WI38 (cell line): ENCODE measurements around the gene P2RX3.

Experiments used
- H3K4me3 ChIP-seq: 2 replicates; pipeline ENCODE4 v1.5.1; 2011; ENCODE audit warnings: low read depth, mild to moderate bottlenecking, control low read depth, low read length
- TF ChIP-seq, protein P1 (sequence below): IDR thresholded peaks from 2 replicates; pipeline ENCODE4 v1.5.1; 2012; ENCODE audit warnings: low read depth, mild to moderate bottlenecking, control low read depth, low read length

The P2RX3 gene

GRCh38 chr11:57406337-57406904, 68.3 kb downstream of the P2RX3 start:
- TF ChIP-seq, protein P1, sequence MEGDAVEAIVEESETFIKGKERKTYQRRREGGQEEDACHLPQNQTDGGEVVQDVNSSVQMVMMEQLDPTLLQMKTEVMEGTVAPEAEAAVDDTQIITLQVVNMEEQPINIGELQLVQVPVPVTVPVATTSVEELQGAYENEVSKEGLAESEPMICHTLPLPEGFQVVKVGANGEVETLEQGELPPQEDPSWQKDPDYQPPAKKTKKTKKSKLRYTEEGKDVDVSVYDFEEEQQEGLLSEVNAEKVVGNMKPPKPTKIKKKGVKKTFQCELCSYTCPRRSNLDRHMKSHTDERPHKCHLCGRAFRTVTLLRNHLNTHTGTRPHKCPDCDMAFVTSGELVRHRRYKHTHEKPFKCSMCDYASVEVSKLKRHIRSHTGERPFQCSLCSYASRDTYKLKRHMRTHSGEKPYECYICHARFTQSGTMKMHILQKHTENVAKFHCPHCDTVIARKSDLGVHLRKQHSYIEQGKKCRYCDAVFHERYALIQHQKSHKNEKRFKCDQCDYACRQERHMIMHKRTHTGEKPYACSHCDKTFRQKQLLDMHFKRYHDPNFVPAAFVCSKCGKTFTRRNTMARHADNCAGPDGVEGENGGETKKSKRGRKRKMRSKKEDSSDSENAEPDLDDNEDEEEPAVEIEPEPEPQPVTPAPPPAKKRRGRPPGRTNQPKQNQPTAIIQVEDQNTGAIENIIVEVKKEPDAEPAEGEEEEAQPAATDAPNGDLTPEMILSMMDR = no peak
- no peak overlapping the region for H3K4me3 ChIP-seq

GRCh38 chr11:57407010-57407920, 69.1 kb downstream of the P2RX3 start:
- TF ChIP-seq, protein P1 = no peak
- H3K4me3 ChIP-seq = no peak overlapping the region

GRCh38 chr11:57407941-57408475, 69.9 kb downstream of the P2RX3 start:
- TF ChIP-seq, protein P1 = no peak
- H3K4me3 ChIP-seq = no peak overlapping the region

DNA sequence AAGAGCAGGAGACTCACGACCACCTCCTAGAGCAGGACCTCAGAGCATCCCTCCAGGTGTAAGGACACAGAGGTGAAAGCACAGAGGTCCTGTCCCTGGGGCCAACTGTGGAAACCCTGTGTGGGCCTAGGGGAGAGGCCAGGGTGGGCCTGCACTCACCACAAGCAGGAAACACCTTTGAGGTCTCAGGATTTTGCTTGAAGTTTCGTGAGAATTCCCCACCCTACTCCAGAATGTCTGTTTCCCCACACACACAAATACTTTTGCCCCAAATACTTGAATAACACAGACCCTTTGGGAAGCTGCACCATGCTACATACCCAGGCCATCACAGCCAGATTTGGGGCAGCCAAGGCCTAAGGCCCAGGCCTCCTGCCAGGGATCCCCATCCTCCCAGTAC, 70.6 kb downstream of the P2RX3 start:
- no peak overlapping the region for H3K4me3 ChIP-seq
- TF ChIP-seq, protein P1 = no peak

DNA sequence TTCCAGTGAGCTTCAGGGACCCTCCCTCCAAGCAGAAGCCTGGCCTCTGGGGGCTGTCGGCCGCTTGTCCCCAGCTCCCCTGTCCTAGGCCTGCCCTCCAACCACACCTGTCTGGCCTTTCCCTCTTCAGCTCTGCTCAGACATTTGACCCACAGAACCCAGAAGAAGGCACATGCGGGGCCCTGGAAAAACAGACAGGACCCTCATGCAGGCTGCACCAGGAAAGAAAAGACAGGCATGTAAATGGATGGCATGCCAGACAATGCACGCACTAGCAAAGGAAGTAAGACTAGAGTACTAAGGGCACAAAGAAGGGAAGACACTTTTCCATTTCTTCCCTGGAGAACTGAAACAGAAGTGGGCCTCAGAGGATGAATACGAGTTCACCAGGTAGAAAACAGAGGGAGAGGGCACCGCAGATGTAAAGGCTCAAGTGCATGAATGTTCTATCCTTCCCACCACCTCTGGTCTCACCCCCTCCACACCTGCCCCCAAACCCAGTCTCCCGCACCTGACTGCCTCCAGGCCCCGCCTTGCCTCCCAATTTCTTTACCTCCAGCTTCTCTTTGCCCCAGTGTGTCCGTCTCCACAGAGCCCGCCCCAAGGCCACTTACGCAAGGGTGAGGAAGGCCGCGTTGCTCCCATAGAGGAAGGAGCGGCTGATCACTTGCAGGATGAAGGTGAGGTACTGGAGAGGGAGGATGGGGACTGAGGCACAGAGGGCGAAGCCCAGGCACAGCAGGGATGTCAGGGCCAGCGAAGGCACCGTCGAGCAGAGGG, 71.4 kb downstream of the P2RX3 start:
- TF ChIP-seq, protein P1 = no peak
- no peak overlapping the region for H3K4me3 ChIP-seq

GRCh38 chr11:57410287-57410686, 72.1 kb downstream of the P2RX3 start:
- no peak overlapping the region for H3K4me3 ChIP-seq
- TF ChIP-seq, protein P1 = no peak
